ENCODE results near the gene EEFSEC. TPM values are rescaled to one million over a fixed set of nuclear protein-coding genes. Genes with fewer than 3 reads are reported as not detected.

EEFSEC gene
- total RNA-seq, 1 experiment from 2014 or later: 21.3 TPM

DNA sequence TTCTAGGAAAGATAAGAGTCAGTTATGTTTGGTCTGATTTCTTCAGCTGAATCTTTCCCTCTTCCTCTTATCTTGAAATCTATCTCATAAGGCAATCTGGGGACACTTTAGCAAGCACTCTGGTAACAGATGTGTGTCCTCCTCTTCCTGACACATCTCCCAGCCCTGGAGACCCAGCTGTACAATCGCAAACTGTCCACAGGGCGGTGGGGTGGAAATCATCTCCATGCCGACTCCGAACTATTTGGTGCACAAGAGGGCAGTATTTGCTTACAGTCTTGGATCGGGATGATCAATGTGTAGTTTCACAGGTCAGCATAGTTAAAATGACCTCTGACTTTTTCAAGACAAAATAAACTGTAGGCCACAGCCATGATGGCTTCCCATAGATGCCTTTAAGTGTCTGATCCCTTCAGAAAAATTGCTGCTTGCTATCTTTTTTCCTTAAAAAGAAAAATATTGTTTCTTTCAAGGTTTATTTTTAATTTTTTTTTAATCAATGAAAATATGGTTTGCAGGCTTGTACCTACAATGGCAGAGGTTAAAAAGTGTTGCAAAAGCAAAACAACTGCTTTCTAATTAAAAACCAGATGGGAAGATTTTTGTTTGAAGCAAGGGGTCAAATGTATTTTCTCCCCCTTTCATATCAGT is 17.7 kb downstream of the EEFSEC start:
- Histone ChIP-seq H3K36me3 (ENCODE audit: low read depth) (no peaks in the 10 kb centered on the region), H2AFZ (no peak overlapping the region), H3K9me2 (ENCODE audit: insufficient read depth) (no peaks in the 10 kb centered on the region), H3K4me2 (no peak overlapping the region), H3K9me3 (ENCODE audit: insufficient read depth, low read depth) (no peaks in the 10 kb centered on the region), H4K20me1 (ENCODE audit: insufficient read depth) (peaks cover 8% of the 10 kb centered on the region; the same call in 1 of the 2 replicates), H3K4me3 (no peak overlapping the region), H3K27me3 (ENCODE audit: insufficient read depth, low read depth) (no peaks in the 10 kb centered on the region), H3K27ac (no peak overlapping the region), H3K79me2 (ENCODE audit: low read depth) (peaks cover 25% of the 10 kb centered on the region; the same call in 1 of the 2 replicates), H3K4me1 (replicated peaks; ENCODE audit: insufficient read depth) (peaks cover 21% of the 10 kb centered on the region), H3F3A (ENCODE audit: insufficient read depth, low read depth) (peaks cover 15% of the 10 kb centered on the region; the same call in 1 of the 2 replicates)
- ChIA-PET CTCF (interaction anchor here (0.7 to 1.1 kb wide), 2 partner anchors 127 to 261 kb away, joined by 3 to 5 read pairs; no protein-coding TSS in a partner anchor), POLR2A (ENCODE audit: unreplicated experiment) (no interaction called here)
- TF ChIP-seq, protein P1, sequence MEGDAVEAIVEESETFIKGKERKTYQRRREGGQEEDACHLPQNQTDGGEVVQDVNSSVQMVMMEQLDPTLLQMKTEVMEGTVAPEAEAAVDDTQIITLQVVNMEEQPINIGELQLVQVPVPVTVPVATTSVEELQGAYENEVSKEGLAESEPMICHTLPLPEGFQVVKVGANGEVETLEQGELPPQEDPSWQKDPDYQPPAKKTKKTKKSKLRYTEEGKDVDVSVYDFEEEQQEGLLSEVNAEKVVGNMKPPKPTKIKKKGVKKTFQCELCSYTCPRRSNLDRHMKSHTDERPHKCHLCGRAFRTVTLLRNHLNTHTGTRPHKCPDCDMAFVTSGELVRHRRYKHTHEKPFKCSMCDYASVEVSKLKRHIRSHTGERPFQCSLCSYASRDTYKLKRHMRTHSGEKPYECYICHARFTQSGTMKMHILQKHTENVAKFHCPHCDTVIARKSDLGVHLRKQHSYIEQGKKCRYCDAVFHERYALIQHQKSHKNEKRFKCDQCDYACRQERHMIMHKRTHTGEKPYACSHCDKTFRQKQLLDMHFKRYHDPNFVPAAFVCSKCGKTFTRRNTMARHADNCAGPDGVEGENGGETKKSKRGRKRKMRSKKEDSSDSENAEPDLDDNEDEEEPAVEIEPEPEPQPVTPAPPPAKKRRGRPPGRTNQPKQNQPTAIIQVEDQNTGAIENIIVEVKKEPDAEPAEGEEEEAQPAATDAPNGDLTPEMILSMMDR (conservative IDR thresholded peaks at IDR 0.05): peak; percentile 78
- TF ChIP-seq EZH2 (IDR thresholded peaks at IDR 0.05; ENCODE audit: low read depth): no peak
- intact Hi-C loops (cut with micrococcal nuclease; ENCODE audit: unreplicated experiment): loop anchor here (1.0 to 5.0 kb wide), 6 partner anchors 151 to 438 kb away; no protein-coding TSS in a partner anchor
- BruUV-seq (replicated peaks): no TSS peak
- peak; percentile 69 to 71 for DNase-seq

DNA sequence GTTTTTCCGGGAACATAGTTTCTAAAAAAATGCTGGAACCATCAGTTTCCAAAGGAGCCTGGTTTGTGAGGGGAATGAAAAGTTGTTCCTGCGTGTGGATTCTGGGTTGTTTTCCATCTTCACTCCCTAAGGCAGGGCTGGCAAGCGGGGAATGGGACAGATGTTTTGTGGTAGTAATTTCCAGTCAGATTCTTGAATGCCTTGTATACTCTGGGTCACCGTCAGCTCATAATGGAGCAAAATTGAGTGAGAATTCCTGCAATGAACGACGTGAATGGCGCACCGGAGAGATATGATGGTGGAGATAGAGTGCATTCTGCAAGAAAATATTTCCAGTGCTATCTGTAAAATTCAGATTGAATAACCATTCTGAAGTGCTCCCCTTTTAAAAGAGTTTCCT is 19.9 kb downstream of the EEFSEC start:
- no peak for DNase-seq
- Histone ChIP-seq H2AFZ (no peak overlapping the region), H3K4me1 (replicated peaks; ENCODE audit: insufficient read depth) (peaks cover 21% of the 10 kb centered on the region), H3K27me3 (ENCODE audit: insufficient read depth, low read depth) (no peaks in the 10 kb centered on the region), H4K20me1 (ENCODE audit: insufficient read depth) (peaks cover 8% of the 10 kb centered on the region; the same call in 1 of the 2 replicates), H3K9me2 (ENCODE audit: insufficient read depth) (no peaks in the 10 kb centered on the region), H3F3A (ENCODE audit: insufficient read depth, low read depth) (peaks cover 15% of the 10 kb centered on the region; the same call in 1 of the 2 replicates), H3K4me2 (no peak overlapping the region), H3K79me2 (ENCODE audit: low read depth) (peaks cover 35% of the 10 kb centered on the region; the same call in 1 of the 2 replicates), H3K27ac (no peak overlapping the region), H3K36me3 (ENCODE audit: low read depth) (no peaks in the 10 kb centered on the region), H3K9me3 (ENCODE audit: insufficient read depth, low read depth) (no peaks in the 10 kb centered on the region), H3K4me3 (no peak overlapping the region)
- no TSS peak for BruUV-seq (replicated peaks)
- POLR2A ChIA-PET (ENCODE audit: unreplicated experiment): no interaction called here
- CTCF ChIA-PET: no interaction called here
- intact Hi-C loops (cut with micrococcal nuclease; ENCODE audit: unreplicated experiment): loop anchor here (5.0 kb wide), 1 partner anchor 314 kb away; no protein-coding TSS in a partner anchor
- no peak for TF ChIP-seq EZH2 (IDR thresholded peaks at IDR 0.05; ENCODE audit: low read depth)
- TF ChIP-seq, protein P1 (conservative IDR thresholded peaks at IDR 0.05): no peak

DNA sequence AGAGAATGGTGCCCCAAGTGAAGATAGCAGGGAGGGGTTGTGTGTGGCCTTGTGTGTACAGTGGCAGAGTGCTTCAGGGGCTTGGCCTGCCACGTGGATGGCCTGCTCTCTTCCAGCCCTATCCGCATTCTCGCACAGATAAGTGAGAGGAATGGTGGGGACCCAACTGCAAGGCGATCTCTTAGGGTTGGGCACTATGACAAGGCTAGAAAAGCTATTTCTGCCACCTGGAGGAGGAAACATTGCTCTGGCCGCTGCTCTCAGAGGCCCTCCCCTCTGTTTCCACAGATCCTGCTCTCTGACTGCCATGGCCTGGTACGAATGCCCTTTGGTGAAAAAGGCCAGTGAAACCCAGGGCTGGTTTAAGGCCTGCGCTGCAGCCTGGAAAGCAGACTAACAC is 20.6 kb downstream of the EEFSEC start:
- BruUV-seq (replicated peaks): no TSS peak

More for the DNA sequence above, 20.6 kb downstream of the EEFSEC start:
- intact Hi-C loops (cut with micrococcal nuclease; ENCODE audit: unreplicated experiment): loop anchor here (5.0 kb wide), 1 partner anchor 313 kb away; no protein-coding TSS in a partner anchor
- H3K36me3 ChIP-seq (ENCODE audit: low read depth): no peaks in the 10 kb centered on the region
- ChIA-PET CTCF (interaction anchor here (0.9 kb wide), 1 partner anchor 448 kb away, joined by 5 read pairs; no protein-coding TSS in a partner anchor), POLR2A (ENCODE audit: unreplicated experiment) (no interaction called here)
- H3K4me1 ChIP-seq (replicated peaks; ENCODE audit: insufficient read depth): peaks cover 23% of the 10 kb centered on the region
- no peak overlapping the region for H3K4me3 ChIP-seq
- H3K9me3 ChIP-seq (ENCODE audit: insufficient read depth, low read depth): no peaks in the 10 kb centered on the region
- peaks cover 7% of the 10 kb centered on the region; the same call in 1 of the 2 replicates for H4K20me1 ChIP-seq (ENCODE audit: insufficient read depth)
- no peak overlapping the region for H3K27ac ChIP-seq
- no peaks in the 10 kb centered on the region for H3K9me2 ChIP-seq (ENCODE audit: insufficient read depth)
- no peak overlapping the region for H2AFZ ChIP-seq
- H3K4me2 ChIP-seq: no peak overlapping the region
- H3F3A ChIP-seq (ENCODE audit: insufficient read depth, low read depth): peaks cover 15% of the 10 kb centered on the region; the same call in 1 of the 2 replicates
- no peak for DNase-seq
- H3K79me2 ChIP-seq (ENCODE audit: low read depth): peaks cover 35% of the 10 kb centered on the region
- H3K27me3 ChIP-seq (ENCODE audit: insufficient read depth, low read depth): no peaks in the 10 kb centered on the region
- TF ChIP-seq EZH2 (IDR thresholded peaks at IDR 0.05; ENCODE audit: low read depth): no peak
- TF ChIP-seq, protein P1 (conservative IDR thresholded peaks at IDR 0.05): no peak
